ENCODE measurements around the gene SLC10A7.

DNA sequence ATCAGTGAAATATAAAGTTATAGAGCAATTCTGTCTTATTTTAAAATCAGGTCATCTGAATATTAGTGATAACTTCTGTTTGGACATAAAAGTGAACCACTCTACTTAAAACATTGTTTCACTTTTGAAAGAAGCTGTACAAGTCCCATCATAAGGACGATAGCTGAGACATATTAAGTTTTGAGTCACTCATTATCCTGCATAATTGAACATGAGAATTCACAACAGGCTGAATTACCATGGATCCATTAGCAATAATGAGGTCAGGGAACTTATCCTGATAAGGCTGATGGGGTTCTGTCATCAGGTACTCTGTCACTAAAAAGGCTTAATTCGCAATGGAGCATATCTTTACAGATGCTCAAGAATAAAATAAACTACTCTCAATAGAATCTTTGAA lies 227.0 kb downstream of the SLC10A7 start:
- TF ChIP-seq, protein P1, sequence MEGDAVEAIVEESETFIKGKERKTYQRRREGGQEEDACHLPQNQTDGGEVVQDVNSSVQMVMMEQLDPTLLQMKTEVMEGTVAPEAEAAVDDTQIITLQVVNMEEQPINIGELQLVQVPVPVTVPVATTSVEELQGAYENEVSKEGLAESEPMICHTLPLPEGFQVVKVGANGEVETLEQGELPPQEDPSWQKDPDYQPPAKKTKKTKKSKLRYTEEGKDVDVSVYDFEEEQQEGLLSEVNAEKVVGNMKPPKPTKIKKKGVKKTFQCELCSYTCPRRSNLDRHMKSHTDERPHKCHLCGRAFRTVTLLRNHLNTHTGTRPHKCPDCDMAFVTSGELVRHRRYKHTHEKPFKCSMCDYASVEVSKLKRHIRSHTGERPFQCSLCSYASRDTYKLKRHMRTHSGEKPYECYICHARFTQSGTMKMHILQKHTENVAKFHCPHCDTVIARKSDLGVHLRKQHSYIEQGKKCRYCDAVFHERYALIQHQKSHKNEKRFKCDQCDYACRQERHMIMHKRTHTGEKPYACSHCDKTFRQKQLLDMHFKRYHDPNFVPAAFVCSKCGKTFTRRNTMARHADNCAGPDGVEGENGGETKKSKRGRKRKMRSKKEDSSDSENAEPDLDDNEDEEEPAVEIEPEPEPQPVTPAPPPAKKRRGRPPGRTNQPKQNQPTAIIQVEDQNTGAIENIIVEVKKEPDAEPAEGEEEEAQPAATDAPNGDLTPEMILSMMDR (IDR thresholded peaks at IDR 0.05; ENCODE audit: insufficient read depth, low read length, poor library complexity, severe bottlenecking), result no peak
- no peak for TF ChIP-seq EZH2phosphoT487 (conservative IDR thresholded peaks at IDR 0.05; ENCODE audit: low read length)

Measured in SU-DHL-6 (cell line).